ENCODE results near the gene ADAP1. TPM values are rescaled to one million over a fixed set of nuclear protein-coding genes. Genes with fewer than 3 reads are reported as not detected.

ADAP1 gene
- polyA plus RNA-seq, 2 donors, result 5.8 to 25.7 TPM

- no peaks in the 10 kb centered on the region for H3K27me3 ChIP-seq (ENCODE audit: control insufficient read depth in 1 of 2, insufficient read depth in 2 of 2, low read length in 2 of 2)
- H3K36me3 ChIP-seq (ENCODE audit: control insufficient read depth in 2 of 2, insufficient read depth in 2 of 2, low read length in 1 of 2), result peaks cover 0 to 7% of the 10 kb centered on the region in 2 donors
- H3K4me1 ChIP-seq (ENCODE audit: control insufficient read depth in 2 of 2, insufficient read depth in 2 of 2, low read length in 1 of 2), result peaks cover 9 to 12% of the 10 kb centered on the region in 2 donors
- H3K4me3 ChIP-seq (ENCODE audit: low read depth in 1 of 2, low read length in 2 of 2), result no peak overlapping the region
- H3K9me3 ChIP-seq (ENCODE audit: control insufficient read depth in 2 of 2, insufficient read depth in 1 of 2, low read depth in 1 of 2, low read length in 1 of 2), result no peaks in the 10 kb centered on the region
- WGBS, 2 donors, result 63 to 72% methylated on average over 20 of the region's 20 CpGs
- H3K27ac ChIP-seq (ENCODE audit: low read depth in 2 of 2, low read length in 1 of 2), result no peak overlapping the region
Observed at GRCh38 chr7:904847-905246, 49.6 kb downstream of the ADAP1 start.

GRCh38 chr7:903921-904755, 50.3 kb downstream of the ADAP1 start:
- peaks cover 6 to 12% of the 10 kb centered on the region in 2 donors for H3K4me1 ChIP-seq (ENCODE audit: control insufficient read depth in 2 of 2, insufficient read depth in 2 of 2, low read length in 1 of 2)
- H3K4me3 ChIP-seq (ENCODE audit: low read depth in 1 of 2, low read length in 2 of 2), result no peak overlapping the region
- peaks cover 0 to 7% of the 10 kb centered on the region in 2 donors for H3K36me3 ChIP-seq (ENCODE audit: control insufficient read depth in 2 of 2, insufficient read depth in 2 of 2, low read length in 1 of 2)
- WGBS, 2 donors, result 90 to 91% methylated on average over 30 to 37 of the region's 37 CpGs
- no peak overlapping the region for H3K27ac ChIP-seq (ENCODE audit: low read depth in 2 of 2, low read length in 1 of 2)
- H3K27me3 ChIP-seq (ENCODE audit: control insufficient read depth in 1 of 2, insufficient read depth in 2 of 2, low read length in 2 of 2), result no peaks in the 10 kb centered on the region
- H3K9me3 ChIP-seq (ENCODE audit: control insufficient read depth in 2 of 2, insufficient read depth in 1 of 2, low read depth in 1 of 2, low read length in 1 of 2), result no peaks in the 10 kb centered on the region

GRCh38 chr7:902996-903395, 51.5 kb downstream of the ADAP1 start:
- Histone ChIP-seq H3K27ac (ENCODE audit: low read depth in 2 of 2, low read length in 1 of 2) (no peak overlapping the region), H3K4me3 (ENCODE audit: low read depth in 1 of 2, low read length in 2 of 2) (no peak overlapping the region), H3K27me3 (ENCODE audit: control insufficient read depth in 1 of 2, insufficient read depth in 2 of 2, low read length in 2 of 2) (no peaks in the 10 kb centered on the region), H3K9me3 (ENCODE audit: control insufficient read depth in 2 of 2, insufficient read depth in 1 of 2, low read depth in 1 of 2, low read length in 1 of 2) (no peaks in the 10 kb centered on the region), H3K36me3 (ENCODE audit: control insufficient read depth in 2 of 2, insufficient read depth in 2 of 2, low read length in 1 of 2) (peaks cover 0 to 19% of the 10 kb centered on the region in 2 donors), H3K4me1 (ENCODE audit: control insufficient read depth in 2 of 2, insufficient read depth in 2 of 2, low read length in 1 of 2) (peaks cover 7 to 8% of the 10 kb centered on the region in 2 donors)
- WGBS, 2 donors, result 85 to 86% methylated on average over 22 of the region's 22 CpGs

- Histone ChIP-seq H3K27me3 (ENCODE audit: control insufficient read depth in 1 of 2, insufficient read depth in 2 of 2, low read length in 2 of 2) (no peaks in the 10 kb centered on the region), H3K27ac (ENCODE audit: low read depth in 2 of 2, low read length in 1 of 2) (peak overlapping the region in 1 of 2 donors; percentile 23), H3K4me3 (ENCODE audit: low read depth in 1 of 2, low read length in 2 of 2) (no peak overlapping the region), H3K9me3 (ENCODE audit: control insufficient read depth in 2 of 2, insufficient read depth in 1 of 2, low read depth in 1 of 2, low read length in 1 of 2) (no peaks in the 10 kb centered on the region), H3K36me3 (ENCODE audit: control insufficient read depth in 2 of 2, insufficient read depth in 2 of 2, low read length in 1 of 2) (peaks cover 0 to 28% of the 10 kb centered on the region in 2 donors), H3K4me1 (ENCODE audit: control insufficient read depth in 2 of 2, insufficient read depth in 2 of 2, low read length in 1 of 2) (peaks cover 8 to 9% of the 10 kb centered on the region in 2 donors)
- 22 to 33% methylated on average over 24 of the region's 24 CpGs for WGBS, 2 donors
Observed at GRCh38 chr7:901388-902154, 52.9 kb downstream of the ADAP1 start.

- H3K27ac ChIP-seq (ENCODE audit: low read depth in 2 of 2, low read length in 1 of 2), result peak overlapping the region in 1 of 2 donors; percentile 23
- 55 to 75% methylated on average over 8 of the region's 8 CpGs for WGBS, 2 donors
- peaks cover 8 to 9% of the 10 kb centered on the region in 2 donors for H3K4me1 ChIP-seq (ENCODE audit: control insufficient read depth in 2 of 2, insufficient read depth in 2 of 2, low read length in 1 of 2)
- H3K36me3 ChIP-seq (ENCODE audit: control insufficient read depth in 2 of 2, insufficient read depth in 2 of 2, low read length in 1 of 2), result peaks cover 0 to 31% of the 10 kb centered on the region in 2 donors
- H3K4me3 ChIP-seq (ENCODE audit: low read depth in 1 of 2, low read length in 2 of 2), result no peak overlapping the region
- H3K27me3 ChIP-seq (ENCODE audit: control insufficient read depth in 1 of 2, insufficient read depth in 2 of 2, low read length in 2 of 2), result no peaks in the 10 kb centered on the region
- H3K9me3 ChIP-seq (ENCODE audit: control insufficient read depth in 2 of 2, insufficient read depth in 1 of 2, low read depth in 1 of 2, low read length in 1 of 2), result no peaks in the 10 kb centered on the region
Observed at GRCh38 chr7:901041-901387, 53.5 kb downstream of the ADAP1 start.

- WGBS, 2 donors, result 77 to 83% methylated on average over 25 to 26 of the region's 26 CpGs
- Histone ChIP-seq H3K4me3 (ENCODE audit: low read depth in 1 of 2, low read length in 2 of 2) (no peak overlapping the region), H3K27me3 (ENCODE audit: control insufficient read depth in 1 of 2, insufficient read depth in 2 of 2, low read length in 2 of 2) (no peaks in the 10 kb centered on the region), H3K36me3 (ENCODE audit: control insufficient read depth in 2 of 2, insufficient read depth in 2 of 2, low read length in 1 of 2) (peaks cover 0 to 35% of the 10 kb centered on the region in 2 donors), H3K4me1 (ENCODE audit: control insufficient read depth in 2 of 2, insufficient read depth in 2 of 2, low read length in 1 of 2) (peaks cover 8 to 9% of the 10 kb centered on the region in 2 donors), H3K9me3 (ENCODE audit: control insufficient read depth in 2 of 2, insufficient read depth in 1 of 2, low read depth in 1 of 2, low read length in 1 of 2) (peaks cover 0 to under 1% of the 10 kb centered on the region in 2 donors), H3K27ac (ENCODE audit: low read depth in 2 of 2, low read length in 1 of 2) (no peak overlapping the region)
Observed at GRCh38 chr7:900331-901040, 54.0 kb downstream of the ADAP1 start.

GRCh38 chr7:899806-900205, 54.7 kb downstream of the ADAP1 start:
- 89 to 94% methylated on average over 16 of the region's 16 CpGs for WGBS, 2 donors
- Histone ChIP-seq H3K27ac (ENCODE audit: low read depth in 2 of 2, low read length in 1 of 2) (no peak overlapping the region), H3K9me3 (ENCODE audit: control insufficient read depth in 2 of 2, insufficient read depth in 1 of 2, low read depth in 1 of 2, low read length in 1 of 2) (peaks cover 0 to 3% of the 10 kb centered on the region in 2 donors), H3K36me3 (ENCODE audit: control insufficient read depth in 2 of 2, insufficient read depth in 2 of 2, low read length in 1 of 2) (peaks cover 0 to 41% of the 10 kb centered on the region in 2 donors), H3K27me3 (ENCODE audit: control insufficient read depth in 1 of 2, insufficient read depth in 2 of 2, low read length in 2 of 2) (no peaks in the 10 kb centered on the region), H3K4me3 (ENCODE audit: low read depth in 1 of 2, low read length in 2 of 2) (no peak overlapping the region), H3K4me1 (ENCODE audit: control insufficient read depth in 2 of 2, insufficient read depth in 2 of 2, low read length in 1 of 2) (peaks cover 8 to 9% of the 10 kb centered on the region in 2 donors)

- Histone ChIP-seq H3K36me3 (ENCODE audit: control insufficient read depth in 2 of 2, insufficient read depth in 2 of 2, low read length in 1 of 2) (peaks cover 0 to 47% of the 10 kb centered on the region in 2 donors), H3K4me3 (ENCODE audit: low read depth in 1 of 2, low read length in 2 of 2) (no peak overlapping the region), H3K27me3 (ENCODE audit: control insufficient read depth in 1 of 2, insufficient read depth in 2 of 2, low read length in 2 of 2) (no peaks in the 10 kb centered on the region), H3K9me3 (ENCODE audit: control insufficient read depth in 2 of 2, insufficient read depth in 1 of 2, low read depth in 1 of 2, low read length in 1 of 2) (peaks cover 0 to 3% of the 10 kb centered on the region in 2 donors), H3K27ac (ENCODE audit: low read depth in 2 of 2, low read length in 1 of 2) (no peak overlapping the region), H3K4me1 (ENCODE audit: control insufficient read depth in 2 of 2, insufficient read depth in 2 of 2, low read length in 1 of 2) (peaks cover 8 to 9% of the 10 kb centered on the region in 2 donors)
- 83 to 87% methylated on average over 52 to 54 of the region's 54 CpGs for WGBS, 2 donors
Observed at GRCh38 chr7:898855-899681, 55.4 kb downstream of the ADAP1 start.
